Cardiac septum (tissue), 1 donor: ENCODE measurements around the gene PRPF6. TPM values are rescaled to one million over a fixed set of nuclear protein-coding genes. Genes with fewer than 3 reads are reported as not detected.

Experiments used
- DNase-seq: peaks from one replicate; pipeline ENCODE4 v3.0.0-alpha.2; 2020; ENCODE audit warnings: low spot score
- intact Hi-C: fragments of 100-400 bp; cut with DNase I; formaldehyde crosslinking; loops from one replicate; pipeline ENCODE4 v1.14.0; 2022
- long read RNA-seq: library from polyadenylated mRNA; unstranded; transcript quantifications from one replicate; pipeline ENCODE4 v2.0.0, GENCODE V29; 2021
- total RNA-seq: library from RNA; stranded (reverse); fragmentation: NEBNext Ultra II Directional; extraction: Animal tissue kit (Norgen Biotek cat#: 25700); gene quantifications from one replicate; pipeline ENCODE4 v1.2.1, GENCODE V29; 2021
- donor health status: DM: no; HTN: no; CAD: no.

PRPF6 gene, protein sequence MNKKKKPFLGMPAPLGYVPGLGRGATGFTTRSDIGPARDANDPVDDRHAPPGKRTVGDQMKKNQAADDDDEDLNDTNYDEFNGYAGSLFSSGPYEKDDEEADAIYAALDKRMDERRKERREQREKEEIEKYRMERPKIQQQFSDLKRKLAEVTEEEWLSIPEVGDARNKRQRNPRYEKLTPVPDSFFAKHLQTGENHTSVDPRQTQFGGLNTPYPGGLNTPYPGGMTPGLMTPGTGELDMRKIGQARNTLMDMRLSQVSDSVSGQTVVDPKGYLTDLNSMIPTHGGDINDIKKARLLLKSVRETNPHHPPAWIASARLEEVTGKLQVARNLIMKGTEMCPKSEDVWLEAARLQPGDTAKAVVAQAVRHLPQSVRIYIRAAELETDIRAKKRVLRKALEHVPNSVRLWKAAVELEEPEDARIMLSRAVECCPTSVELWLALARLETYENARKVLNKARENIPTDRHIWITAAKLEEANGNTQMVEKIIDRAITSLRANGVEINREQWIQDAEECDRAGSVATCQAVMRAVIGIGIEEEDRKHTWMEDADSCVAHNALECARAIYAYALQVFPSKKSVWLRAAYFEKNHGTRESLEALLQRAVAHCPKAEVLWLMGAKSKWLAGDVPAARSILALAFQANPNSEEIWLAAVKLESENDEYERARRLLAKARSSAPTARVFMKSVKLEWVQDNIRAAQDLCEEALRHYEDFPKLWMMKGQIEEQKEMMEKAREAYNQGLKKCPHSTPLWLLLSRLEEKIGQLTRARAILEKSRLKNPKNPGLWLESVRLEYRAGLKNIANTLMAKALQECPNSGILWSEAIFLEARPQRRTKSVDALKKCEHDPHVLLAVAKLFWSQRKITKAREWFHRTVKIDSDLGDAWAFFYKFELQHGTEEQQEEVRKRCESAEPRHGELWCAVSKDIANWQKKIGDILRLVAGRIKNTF
- 47.5 TPM for total RNA-seq
- long read RNA-seq, transcript PRPF6-201 (21 exons, 3,044 nt) = major isoform, 144 of 252 reads
- long read RNA-seq, partial matches to known transcripts = 87 of 252 reads
- long read RNA-seq, other reads (novel, unspliced or antisense) = 21 of 252 reads

DNA sequence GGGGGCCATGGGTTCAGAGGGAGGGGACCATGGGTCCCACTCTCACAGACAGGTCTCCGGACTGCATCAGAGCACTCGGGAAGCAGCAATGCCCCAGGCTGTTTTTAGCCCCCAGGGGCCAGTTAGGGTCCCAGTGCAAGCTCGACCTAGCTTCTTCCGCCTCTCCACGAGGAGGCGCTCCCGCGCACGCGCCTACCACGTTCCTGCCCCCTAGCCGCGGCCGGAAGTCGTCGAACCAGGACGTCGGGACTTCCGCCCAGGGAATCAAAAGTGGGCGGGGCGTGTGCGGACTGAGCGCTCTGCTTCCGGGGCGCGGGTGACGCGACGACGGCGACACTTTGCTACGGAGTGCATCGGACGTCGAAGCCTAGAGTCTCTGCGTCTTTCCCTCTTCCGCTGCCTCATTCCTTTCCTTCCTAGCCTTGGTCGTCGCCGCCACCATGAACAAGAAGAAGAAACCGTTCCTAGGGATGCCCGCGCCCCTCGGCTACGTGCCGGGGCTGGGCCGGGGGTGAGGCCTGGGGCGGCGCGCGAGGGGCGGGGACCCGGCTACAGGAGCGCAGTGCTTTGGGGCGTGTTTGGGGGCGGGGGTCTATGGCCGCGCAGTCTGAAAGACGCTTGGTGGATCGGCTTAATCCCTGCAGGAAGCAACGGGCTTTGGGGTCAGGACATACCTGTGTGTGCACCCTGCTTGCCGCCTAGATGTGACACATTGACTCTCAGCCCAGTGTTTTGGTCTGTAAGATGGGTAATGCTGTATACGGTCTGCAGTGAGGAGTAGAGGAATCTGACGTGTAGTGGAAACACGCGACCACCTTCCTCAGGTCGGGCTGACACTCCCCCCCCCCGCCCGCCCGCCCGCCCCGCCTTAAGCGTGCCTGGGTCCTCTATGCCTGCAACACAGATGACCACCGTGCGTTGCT is at the start of gene PRPF6:
TSS of gene PRPF6 (plus strand) at position 327 of the 923 bp plus-strand sequence. CDS start at position 441, 114 bp downstream.
- peak; percentile 97 for DNase-seq
- intact Hi-C loops = loop anchor here (2.0 kb wide), 1 partner anchor 82 kb away; the partner anchor contains the start of gene TCEA2

DNA sequence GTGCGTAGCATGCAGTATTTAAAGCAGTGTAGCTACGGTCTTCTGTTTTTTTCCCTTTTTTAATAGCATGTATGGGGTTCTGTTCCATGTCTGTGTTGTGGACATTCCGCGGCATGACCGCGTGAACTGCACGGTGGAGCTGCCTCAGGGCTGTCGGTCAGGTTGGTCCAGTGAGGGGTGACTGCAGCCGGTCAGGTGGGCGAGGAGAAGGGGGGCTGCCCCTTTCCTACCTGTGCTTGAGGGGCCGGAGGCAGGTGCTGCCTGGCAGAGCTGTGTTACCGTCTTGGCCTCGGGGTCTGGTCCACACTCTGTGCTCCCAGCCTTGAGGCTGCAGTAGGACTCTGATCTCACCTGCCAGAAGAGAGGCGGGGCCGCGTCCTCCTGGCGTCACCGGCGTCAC is 49.2 kb upstream of the PRPF6 start:
- no peak for DNase-seq
- intact Hi-C loops = no loop called here

DNA sequence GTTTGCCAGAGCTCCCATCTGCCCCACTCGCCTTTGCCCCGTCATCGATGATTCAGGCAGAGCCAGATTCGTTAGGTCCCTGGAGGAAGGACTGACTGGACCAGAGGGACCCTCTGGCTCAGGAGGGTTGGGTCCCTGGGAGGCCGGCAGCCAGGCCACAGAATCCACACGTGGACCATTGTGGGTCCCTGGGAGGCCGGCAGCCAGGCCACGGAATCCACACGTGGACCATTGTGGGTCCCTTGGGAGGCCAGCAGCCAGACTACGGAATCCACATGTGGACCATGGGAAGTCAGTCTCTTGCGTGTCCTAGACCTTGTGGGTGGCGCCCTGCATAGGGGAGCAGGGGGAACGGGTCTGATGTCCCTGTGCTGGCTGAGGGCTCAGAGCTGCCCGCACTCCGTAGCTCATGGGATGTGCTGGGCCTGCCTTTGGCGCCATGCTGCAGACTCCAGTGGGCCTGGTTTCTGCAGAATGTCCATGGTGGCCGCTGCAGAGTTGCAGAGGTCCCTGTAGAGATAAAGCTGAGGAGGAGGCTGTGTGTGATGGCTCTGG is 48.2 kb upstream of the PRPF6 start:
- intact Hi-C loops = no loop called here
- DNase-seq = no peak

DNA sequence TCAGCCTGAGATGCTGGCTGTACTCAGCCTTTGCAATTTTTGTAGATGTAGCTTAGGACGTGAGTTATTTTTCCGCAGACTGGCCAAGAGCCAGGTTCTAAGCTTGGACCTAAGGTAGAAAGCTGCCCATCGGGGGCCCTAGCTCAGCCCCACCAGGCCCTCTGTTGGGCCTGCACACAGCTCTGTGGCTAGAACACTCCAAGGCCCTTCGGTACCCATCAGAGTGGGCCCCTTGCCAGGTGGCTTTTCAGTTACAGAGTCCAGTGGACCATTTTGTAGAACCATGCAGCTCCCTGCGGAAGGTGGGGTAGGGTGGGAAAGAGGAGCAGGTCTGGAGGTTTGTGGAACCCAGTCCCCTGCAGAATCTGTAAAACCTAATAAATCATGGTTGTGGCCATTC is 47.3 kb upstream of the PRPF6 start:
- no peak for DNase-seq
- intact Hi-C loops = no loop called here

DNA sequence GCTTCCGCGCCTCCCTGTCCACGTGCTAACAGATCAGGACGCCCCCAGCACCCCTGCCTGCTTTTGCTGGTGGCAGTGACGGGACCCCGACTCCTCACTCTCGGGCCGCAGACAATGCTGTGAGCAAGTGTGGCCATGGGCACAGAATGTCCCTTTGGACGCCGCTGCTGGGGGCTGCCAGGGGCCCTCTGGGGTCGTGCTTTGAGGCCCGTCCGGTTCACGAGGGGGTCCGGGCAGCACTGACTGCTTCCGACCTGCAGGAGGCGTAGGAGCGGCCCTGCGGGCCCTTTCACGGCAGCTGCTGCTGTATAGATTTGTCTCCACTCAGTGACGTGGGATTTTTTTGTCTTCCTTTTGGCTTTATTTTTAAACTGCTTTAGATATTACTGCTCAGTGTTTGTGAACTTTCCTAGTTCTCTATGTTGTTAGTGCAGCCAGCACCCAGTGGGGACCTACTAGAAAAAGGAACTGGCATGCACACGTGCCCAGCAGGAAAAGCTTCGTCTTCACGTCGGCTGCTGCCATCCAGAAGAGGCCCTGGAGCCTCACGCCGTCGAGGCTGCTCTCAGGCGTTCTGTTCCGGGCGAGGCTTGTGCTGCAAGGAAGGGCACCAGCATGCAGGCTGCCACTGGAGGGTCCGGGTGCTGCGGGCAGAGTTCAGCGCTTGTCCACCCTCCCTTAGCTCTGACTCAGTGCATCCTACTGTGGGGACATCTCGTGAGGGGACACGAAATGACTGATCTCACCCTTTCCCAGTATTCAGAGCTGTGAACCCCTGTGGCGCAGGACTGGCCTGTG is 46.5 kb upstream of the PRPF6 start:
- DNase-seq = no peak
- intact Hi-C loops = no loop called here

DNA sequence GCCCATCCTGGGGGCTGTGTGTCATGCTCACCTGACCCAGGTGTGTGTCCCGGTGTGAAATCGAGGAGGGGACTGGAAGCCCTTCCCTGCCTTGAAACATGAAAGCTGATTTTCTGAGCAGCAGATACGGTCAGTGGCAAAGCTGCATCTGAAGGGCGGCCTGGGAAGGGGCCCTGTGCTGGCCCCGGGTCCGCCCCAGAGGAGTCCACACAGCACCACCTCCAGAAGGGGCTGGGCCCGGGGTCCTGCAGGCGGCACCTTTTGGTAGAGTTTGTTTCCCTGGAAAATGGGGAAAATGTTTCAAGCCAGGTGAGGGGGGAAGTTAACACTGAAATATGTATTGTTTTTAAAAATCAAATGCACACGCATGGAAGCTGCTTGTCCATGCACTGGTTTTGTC is 45.5 kb upstream of the PRPF6 start:
- intact Hi-C loops = no loop called here
- DNase-seq = no peak

DNA sequence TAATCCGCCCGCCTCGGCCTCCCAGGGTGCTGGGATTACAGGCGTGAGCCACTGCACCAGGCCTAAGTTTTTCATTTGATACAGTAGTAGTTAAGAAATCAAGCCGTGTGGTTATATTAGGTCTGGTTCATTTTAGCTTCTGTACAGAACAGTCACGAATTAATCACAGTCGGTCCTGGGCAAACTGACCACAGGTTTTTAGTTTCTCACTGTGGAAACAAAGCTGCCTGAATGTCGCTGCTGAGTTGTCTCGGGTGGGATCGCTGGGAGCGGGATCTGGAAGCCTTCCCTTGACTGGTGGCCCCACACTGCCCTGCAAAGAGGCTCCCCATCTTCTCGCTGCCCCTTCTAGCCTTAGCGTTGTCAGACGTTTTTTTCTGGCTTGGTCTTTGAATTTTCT is 43.3 kb upstream of the PRPF6 start:
- DNase-seq = no peak
- intact Hi-C loops = no loop called here

DNA sequence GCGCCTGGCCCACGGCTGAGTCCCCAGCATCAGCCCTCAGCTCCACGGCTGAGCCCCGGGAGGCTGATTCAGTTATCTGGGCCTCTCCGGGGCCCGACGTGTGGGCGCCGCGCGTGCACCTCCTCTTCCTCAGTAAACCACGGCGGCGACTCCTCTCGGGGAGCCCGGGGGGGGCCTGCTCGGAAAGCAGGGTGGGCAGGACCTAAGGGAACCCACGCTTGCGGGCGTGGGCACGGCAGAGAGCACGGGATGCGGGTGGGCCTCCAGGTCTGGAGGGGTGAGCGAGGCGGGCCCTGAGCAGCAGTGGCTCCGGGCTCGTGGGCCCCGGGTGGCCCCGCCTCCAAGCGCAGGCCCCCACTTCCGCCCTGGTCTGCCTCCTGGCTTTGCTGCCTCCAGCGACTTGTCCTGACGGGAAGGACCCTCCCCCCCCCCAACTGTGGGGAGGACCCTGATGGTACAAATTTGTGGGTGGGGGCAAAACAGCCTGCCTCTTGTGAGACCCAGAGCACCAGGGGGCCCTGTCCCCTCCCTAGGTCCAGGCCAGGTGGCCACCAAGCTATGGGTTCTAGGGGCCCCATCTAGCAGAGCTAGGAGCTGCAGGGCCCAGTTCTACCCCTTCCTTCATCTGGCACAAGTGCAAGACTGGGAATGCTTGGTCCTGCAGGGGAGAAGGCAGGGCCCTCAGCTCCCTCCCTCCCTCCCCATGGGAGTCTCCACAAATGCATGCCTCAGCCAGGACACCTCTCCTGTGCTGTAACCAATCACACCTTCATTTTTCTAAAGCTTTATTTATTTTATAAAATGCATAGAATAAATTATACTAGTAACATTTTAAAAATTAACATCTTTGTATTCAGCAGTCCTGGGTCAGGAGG is 41.6 kb upstream of the PRPF6 start:
- no peak for DNase-seq
- intact Hi-C loops = no loop called here

DNA sequence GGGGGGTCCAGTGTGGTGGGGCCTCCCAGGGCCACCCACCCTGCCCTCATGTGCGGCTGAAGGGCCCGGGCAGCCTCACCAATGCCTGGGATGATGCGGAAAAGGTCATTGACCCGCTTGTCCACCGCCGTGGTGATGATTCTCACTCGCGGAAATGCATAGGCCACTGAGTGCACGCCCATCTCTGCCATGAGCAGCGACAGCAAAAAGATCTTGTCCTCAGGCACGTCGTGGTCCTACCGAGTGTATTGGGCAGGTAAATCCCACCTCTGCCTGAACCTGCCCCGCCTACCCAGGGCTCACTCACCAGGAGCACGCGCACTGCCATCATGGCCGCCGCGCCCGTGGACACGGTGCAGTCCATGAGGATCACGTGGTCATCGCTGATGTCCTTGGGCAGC is 40.9 kb upstream of the PRPF6 start:
- no peak for DNase-seq
- intact Hi-C loops = no loop called here

DNA sequence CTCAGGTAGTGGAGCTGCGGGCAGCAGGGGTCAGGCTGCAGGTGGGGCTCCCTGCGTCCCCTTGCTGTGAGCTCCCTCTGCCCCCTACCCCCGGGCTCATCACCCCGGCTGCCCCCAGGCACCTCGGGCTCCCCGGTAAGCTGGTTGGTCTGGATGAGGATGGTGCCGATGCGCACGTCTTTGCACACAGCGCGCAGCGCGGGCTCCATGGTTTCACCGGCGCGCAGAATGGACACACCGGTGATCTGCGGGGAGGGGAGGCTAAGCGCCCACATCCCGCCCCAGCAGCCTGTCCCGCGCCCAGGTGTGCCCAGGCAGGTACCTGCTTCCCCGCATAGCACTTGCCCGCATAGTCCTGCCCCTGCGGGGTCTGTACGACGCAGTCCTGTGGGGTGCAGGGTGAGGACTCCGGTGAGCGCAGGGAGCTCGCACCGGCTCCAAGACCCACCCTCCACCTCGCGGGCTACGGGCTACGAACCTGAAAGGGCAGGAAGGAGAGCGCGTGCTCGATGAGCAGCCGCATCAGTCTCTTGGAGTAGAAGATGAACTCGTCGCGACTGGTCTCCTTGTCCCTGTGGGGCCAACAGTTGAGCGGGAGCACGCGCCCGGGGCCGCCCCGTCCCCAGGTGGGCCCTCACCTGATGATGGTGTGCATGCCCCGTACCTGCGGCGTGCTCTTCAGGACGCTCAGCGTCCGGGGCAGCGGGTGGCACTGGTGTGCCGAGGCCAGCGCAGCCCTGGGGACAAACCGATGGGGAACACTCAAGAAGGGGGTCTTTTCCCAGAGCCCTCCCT is 40.3 kb upstream of the PRPF6 start:
- DNase-seq = no peak
- intact Hi-C loops = no loop called here

DNA sequence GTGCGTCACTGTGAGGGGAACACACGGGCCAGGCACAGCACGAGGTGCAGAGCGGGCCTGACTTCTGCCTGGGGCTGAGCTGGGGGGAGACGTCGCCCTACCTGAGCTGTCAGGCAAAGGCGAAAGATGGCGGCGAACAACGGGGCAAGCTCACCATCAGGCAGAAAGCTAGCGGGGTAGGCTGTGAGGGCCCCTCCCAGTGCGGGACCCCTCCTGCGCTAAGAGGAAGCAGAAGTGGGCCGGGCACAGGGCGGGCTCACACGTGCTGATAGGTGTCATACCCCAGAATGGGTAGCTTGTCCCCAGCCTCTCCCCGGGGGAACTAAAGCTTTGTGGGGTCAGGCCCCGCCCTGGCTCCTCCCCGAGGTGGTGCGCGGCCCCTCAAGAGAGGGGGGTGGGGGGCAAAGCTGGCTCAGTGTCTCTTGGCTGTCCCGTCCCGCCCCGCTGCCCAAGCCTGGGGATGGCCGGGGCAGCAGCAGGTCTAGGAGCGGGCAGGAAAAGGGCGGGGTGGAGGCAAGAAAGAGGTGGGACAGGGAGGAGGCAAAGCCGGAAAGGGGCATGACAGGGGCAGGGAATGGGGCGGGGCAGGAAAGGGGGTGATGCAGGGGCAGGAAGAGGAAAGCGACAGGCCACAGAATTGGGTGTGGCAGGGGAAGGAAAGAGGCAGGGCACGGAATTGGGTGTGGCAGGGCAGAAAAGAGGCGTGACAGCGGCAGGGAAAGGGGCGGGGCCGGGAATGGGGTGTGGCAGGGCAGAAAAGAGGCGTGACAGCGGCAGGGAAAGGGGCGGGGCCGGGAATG is 39.5 kb upstream of the PRPF6 start:
- intact Hi-C loops = no loop called here
- peak; percentile 88 for DNase-seq

DNA sequence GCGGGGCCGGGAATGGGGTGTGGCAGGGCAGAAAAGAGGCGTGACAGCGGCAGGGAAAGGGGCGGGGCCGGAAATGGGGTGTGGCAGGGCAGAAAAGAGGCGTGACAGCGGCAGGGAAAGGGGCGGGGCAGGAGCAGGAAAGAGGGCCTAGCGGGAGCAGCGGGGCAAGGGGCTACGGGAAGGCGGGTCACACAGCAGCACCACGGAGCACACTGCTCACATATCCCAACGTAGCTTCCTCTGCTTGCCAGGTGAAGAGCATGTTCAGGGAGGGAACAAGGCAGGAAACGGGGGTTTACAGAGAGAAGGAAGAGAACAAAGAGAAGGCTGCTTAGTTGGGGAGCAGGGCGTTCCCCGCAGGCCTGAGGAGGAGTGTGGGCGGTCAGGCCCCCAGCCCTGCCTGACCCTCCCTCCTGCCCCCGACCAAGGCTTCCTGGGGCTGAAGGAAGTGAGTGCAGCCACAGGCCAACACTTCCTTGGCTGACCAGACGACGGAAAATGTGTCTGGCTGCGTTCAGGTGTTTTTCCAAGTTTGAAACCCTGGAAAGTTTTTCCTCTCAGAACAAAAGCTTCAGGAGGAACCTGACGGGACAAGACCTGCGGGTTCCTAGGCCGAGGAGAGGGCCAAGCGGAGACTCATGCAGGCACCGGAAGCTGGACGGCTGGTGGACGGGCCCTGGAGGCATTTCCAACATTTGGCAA is 38.5 kb upstream of the PRPF6 start:
- intact Hi-C loops = no loop called here
- no peak for DNase-seq

DNA sequence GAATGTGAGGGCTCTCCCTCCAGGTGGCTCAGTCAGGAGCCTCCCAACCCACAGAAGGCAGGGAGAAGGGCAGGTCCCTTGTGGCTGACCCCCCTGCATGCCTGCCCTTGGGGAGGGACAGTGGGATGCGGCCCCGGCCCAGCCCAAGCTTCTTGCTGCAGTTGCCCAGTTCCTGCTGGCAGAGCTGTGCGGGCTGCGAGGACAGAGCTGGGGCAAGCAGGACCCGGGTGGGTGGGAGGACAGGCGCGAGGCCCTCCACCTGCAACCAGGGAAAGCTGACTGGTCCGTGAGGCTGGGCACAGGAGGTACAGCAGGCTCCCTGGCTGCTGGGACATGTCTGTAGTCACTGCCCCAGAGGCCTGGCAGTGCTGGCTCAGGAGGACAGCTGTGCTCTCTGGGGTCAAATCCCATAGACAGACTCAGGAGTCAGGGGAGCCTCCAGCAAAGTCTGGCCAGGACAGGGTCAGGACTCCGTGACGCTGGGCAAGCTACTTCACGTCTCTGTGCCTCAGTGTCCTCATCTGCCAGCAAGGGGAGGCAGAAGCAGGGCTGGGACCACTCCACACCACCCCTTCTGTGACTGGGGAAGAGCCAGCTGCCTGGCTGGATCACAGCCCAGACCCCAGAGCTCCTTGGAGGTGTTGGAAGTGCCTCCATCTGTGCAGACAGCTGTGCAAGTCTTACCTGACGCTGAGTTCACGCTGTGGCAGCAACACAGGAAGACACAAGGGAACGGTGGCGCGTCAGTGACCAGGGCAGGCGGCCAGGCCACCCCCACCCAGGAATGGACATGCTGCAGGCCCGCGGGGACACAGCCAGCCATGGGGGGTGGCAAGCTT is 37.7 kb upstream of the PRPF6 start:
- intact Hi-C loops = no loop called here
- DNase-seq = no peak

DNA sequence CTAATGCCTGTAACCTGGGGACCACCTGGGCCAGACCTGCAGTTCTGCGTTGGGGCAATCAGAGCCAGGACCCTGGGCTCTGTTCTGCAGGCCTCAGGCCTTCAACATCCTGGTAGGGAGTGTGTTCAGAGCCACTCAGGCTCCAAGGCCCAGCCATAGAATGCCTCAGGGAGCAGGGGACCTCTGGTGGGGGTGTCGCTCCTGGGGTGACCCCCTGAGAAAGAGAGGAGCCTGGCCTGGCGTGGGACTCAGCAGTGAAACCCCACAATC is 37.2 kb upstream of the PRPF6 start:
- no peak for DNase-seq

More for the DNA sequence above, 37.2 kb upstream of the PRPF6 start:
- intact Hi-C loops = no loop called here
